ENCODE results near the gene ATL2. TPM values are rescaled to one million over a fixed set of nuclear protein-coding genes. Genes with fewer than 3 reads are reported as not detected.

Gene ATL2
- total RNA-seq, 2 experiments from 2014 or later, result 52.8 to 54.5 TPM

- Mint-ChIP-seq H3K4me3 (no peak overlapping the region), H3K9me3 (peaks cover 5% of the 10 kb centered on the region), H3K27me3 (no peaks in the 10 kb centered on the region), H3K36me3 (ENCODE audit: low read depth) (no peaks in the 10 kb centered on the region), H3K4me1 (ENCODE audit: low read depth) (peaks cover 4% of the 10 kb centered on the region), H3K27ac (no peak overlapping the region)
- intact Hi-C loops (cut with micrococcal nuclease), result no loop called here
- ATAC-seq (no peak), DNase-seq (no peak)
- no peak for TF ChIP-seq CTCF (IDR thresholded peaks at IDR 0.05)
- CTCF ChIA-PET, result interaction anchor here (0.8 to 1.9 kb wide), 2 partner anchors 239 to 872 kb away, joined by 3 to 6 read pairs; no protein-coding TSS in a partner anchor
- POLR2A ChIA-PET, result no interaction called here
These were observed 108.3 kb downstream of the ATL2 start for GRCh38 chr2:38268691-38269327.

GRCh38 chr2:38268001-38268400 lies 109.1 kb downstream of the ATL2 start:
- Mint-ChIP-seq H3K27ac (no peak overlapping the region), H3K4me3 (no peak overlapping the region), H3K27me3 (no peaks in the 10 kb centered on the region), H3K9me3 (peaks cover 5% of the 10 kb centered on the region), H3K36me3 (ENCODE audit: low read depth) (no peaks in the 10 kb centered on the region), H3K4me1 (ENCODE audit: low read depth) (peaks cover 4% of the 10 kb centered on the region)
- ATAC-seq, result no peak
- DNase-seq, result no peak
- no peak for TF ChIP-seq CTCF (IDR thresholded peaks at IDR 0.05)
- intact Hi-C loops (cut with micrococcal nuclease), result no loop called here
- CTCF ChIA-PET, result no interaction called here
- POLR2A ChIA-PET, result no interaction called here

GRCh38 chr2:38267270-38267925 lies 109.7 kb downstream of the ATL2 start:
- Mint-ChIP-seq H3K27me3 (no peaks in the 10 kb centered on the region), H3K36me3 (ENCODE audit: low read depth) (no peaks in the 10 kb centered on the region), H3K4me1 (ENCODE audit: low read depth) (peaks cover 4% of the 10 kb centered on the region), H3K9me3 (peaks cover 5% of the 10 kb centered on the region), H3K4me3 (no peak overlapping the region), H3K27ac (no peak overlapping the region)
- intact Hi-C loops (cut with micrococcal nuclease), result no loop called here
- ChIA-PET POLR2A (no interaction called here), CTCF (interaction anchor here (1.6 kb wide), 1 partner anchor 242 kb away, joined by 3 read pairs; no protein-coding TSS in a partner anchor)
- no peak for DNase-seq
- no peak for TF ChIP-seq CTCF (IDR thresholded peaks at IDR 0.05)
- ATAC-seq, result no peak

- TF ChIP-seq CTCF (IDR thresholded peaks at IDR 0.05), result no peak
- POLR2A ChIA-PET, result interaction anchor here (1.4 kb wide), 1 partner anchor 110 kb away, joined by 3 read pairs; no protein-coding TSS in a partner anchor
- Mint-ChIP-seq H3K27me3 (peaks cover 5% of the 10 kb centered on the region), H3K4me3 (no peak overlapping the region), H3K27ac (no peak overlapping the region), H3K4me1 (ENCODE audit: low read depth) (peaks cover 13% of the 10 kb centered on the region), H3K36me3 (ENCODE audit: low read depth) (no peaks in the 10 kb centered on the region), H3K9me3 (peaks cover 5% of the 10 kb centered on the region)
- DNase-seq (peak; percentile 13), ATAC-seq (peak; percentile 51)
- CTCF ChIA-PET, result interaction anchor here (1.6 to 3.5 kb wide), 2 partner anchors 8 to 243 kb away, joined by 3 to 15 read pairs; no protein-coding TSS in a partner anchor
- intact Hi-C loops (cut with micrococcal nuclease), result no loop called here
These were observed 110.6 kb downstream of the ATL2 start for GRCh38 chr2:38266382-38267061.
